OCI-LY1 (cell line): ENCODE measurements around the gene SOX13.

Experiments
- H2AFZ ChIP-seq: fragments of 200-600 bp; sonication (generic), shearing (Covaris generic); 2 replicates; pipeline ENCODE4 v1.6.0; 2014; ENCODE audit warnings: antibody characterized with exemption, mild to moderate bottlenecking, low read length
- H3F3A ChIP-seq: fragments of 200-600 bp; sonication (generic), shearing (Covaris generic); 2 replicates; pipeline ENCODE4 v1.6.0; 2014; ENCODE audit warnings: mild to moderate bottlenecking, antibody characterized with exemption, low read length, moderate library complexity; ENCODE audit not compliant: insufficient read depth
- H3K27ac ChIP-seq: fragments of 200-600 bp; sonication (generic); 2 replicates; pipeline ENCODE4 v1.5.1; 2014; ENCODE audit warnings: low read length, mixed run types, mild to moderate bottlenecking, low read depth; ENCODE audit not compliant: poor library complexity, severe bottlenecking
- H3K27me3 ChIP-seq: fragments of 200-600 bp; sonication (generic); 2 replicates; pipeline ENCODE4 v1.6.0; 2014; ENCODE audit warnings: antibody characterized with exemption, mild to moderate bottlenecking, low read length, moderate library complexity; ENCODE audit not compliant: insufficient read depth
- H3K36me3 ChIP-seq: fragments of 200-600 bp; sonication (generic); 2 replicates; pipeline ENCODE4 v1.6.1; 2014; ENCODE audit warnings: mild to moderate bottlenecking, antibody characterized with exemption, low read length, moderate library complexity, mixed read lengths; ENCODE audit not compliant: insufficient read depth
- H3K4me1 ChIP-seq: fragments of 200-600 bp; sonication (generic); 2 replicates; pipeline ENCODE4 v1.5.1; 2014; ENCODE audit warnings: mild to moderate bottlenecking, low read length, moderate library complexity; ENCODE audit not compliant: insufficient read depth, severe bottlenecking
- H3K4me2 ChIP-seq: fragments of 200-600 bp; sonication (generic), shearing (Covaris generic); 2 replicates; pipeline ENCODE4 v1.6.1; 2014; ENCODE audit warnings: low read length
- H3K4me3 ChIP-seq: fragments of 200-600 bp; sonication (generic); 2 replicates; pipeline ENCODE4 v1.5.1; 2014; ENCODE audit warnings: low read length, low read depth, mild to moderate bottlenecking, mixed read lengths; ENCODE audit not compliant: poor library complexity, severe bottlenecking
- H3K79me2 ChIP-seq: fragments of 200-600 bp; shearing (Covaris generic); 2 replicates; pipeline ENCODE4 v1.6.1; 2016; ENCODE audit warnings: mixed run types, low read length, mixed read lengths; ENCODE audit not compliant: insufficient read depth
- H3K9ac ChIP-seq: fragments of 200-600 bp; sonication (generic), shearing (Covaris generic); 2 replicates; pipeline ENCODE4 v1.6.1; 2014; ENCODE audit warnings: mild to moderate bottlenecking, low read length, mixed read lengths
- H3K9me2 ChIP-seq: fragments of 200-600 bp; sonication (generic), shearing (Covaris generic); 2 replicates; pipeline ENCODE4 v1.6.1; 2014; ENCODE audit warnings: low read depth, mild to moderate bottlenecking, low read length, mixed read lengths
- H3K9me3 ChIP-seq: fragments of 200-600 bp; shearing (Covaris generic); 2 replicates; pipeline ENCODE4 v1.6.1; 2014; ENCODE audit warnings: low read length, mixed read lengths
- H4K20me1 ChIP-seq: fragments of 200-600 bp; sonication (generic), shearing (Covaris generic); 2 replicates; pipeline ENCODE4 v1.6.0; 2016; ENCODE audit warnings: mild to moderate bottlenecking, low read length; ENCODE audit not compliant: insufficient read depth
- CTCF ChIP-seq: fragments of 200-600 bp; sonication (generic), shearing (Covaris generic); IDR thresholded peaks from 2 replicates; pipeline ENCODE4 v1.5.1; 2017; ENCODE audit warnings: mild to moderate bottlenecking, antibody characterized with exemption, low read length, moderate library complexity, mixed read lengths
- EZH2 ChIP-seq: fragments of 200-600 bp; sonication (generic), shearing (Covaris generic); IDR thresholded peaks from 2 replicates; pipeline ENCODE4 v1.8.0; 2017; ENCODE audit warnings: borderline replicate concordance, mixed run types, mild to moderate bottlenecking, antibody characterized with exemption, low read length, moderate library complexity, mixed read lengths

The SOX13 gene

DNA sequence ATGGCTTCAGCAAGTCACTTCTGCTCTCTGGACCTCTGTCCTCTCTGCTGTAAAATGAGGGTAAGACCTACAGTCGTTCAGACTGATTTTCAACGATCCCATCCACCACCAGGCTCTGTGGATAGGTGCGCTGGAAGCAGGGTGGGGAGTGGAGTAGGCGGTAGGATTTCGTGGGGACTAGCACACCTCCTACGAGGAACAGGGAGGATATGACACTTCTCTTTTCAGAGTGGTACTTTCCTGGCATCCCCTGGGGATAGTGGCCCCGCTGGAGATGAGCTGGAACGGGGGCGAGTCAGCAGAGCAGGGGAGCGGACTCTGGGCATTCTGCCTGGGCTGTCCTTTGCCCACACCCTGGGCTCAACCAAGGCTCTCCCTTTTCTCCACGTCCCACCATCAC is 61.2 kb downstream of the SOX13 start:
- no peak overlapping the region for H3K27ac ChIP-seq
- no peak overlapping the region for H3K4me3 ChIP-seq
- H3F3A ChIP-seq, result no peaks in the 10 kb centered on the region
- H3K27me3 ChIP-seq, result no peaks in the 10 kb centered on the region; the same call in 1 of the 2 replicates
- no peak overlapping the region for H3K4me2 ChIP-seq
- no peaks in the 10 kb centered on the region for H3K4me1 ChIP-seq
- H3K79me2 ChIP-seq, result no peaks in the 10 kb centered on the region
- H3K36me3 ChIP-seq, result no peaks in the 10 kb centered on the region
- H4K20me1 ChIP-seq, result no peaks in the 10 kb centered on the region
- TF ChIP-seq CTCF (no peak), EZH2 (no peak)
- no peaks in the 10 kb centered on the region for H3K9me2 ChIP-seq
- no peak overlapping the region for H2AFZ ChIP-seq
- no peak overlapping the region for H3K9ac ChIP-seq
- no peaks in the 10 kb centered on the region for H3K9me3 ChIP-seq

GRCh38 chr1:204136814-204137213 is 63.9 kb downstream of the SOX13 start:
- no peaks in the 10 kb centered on the region for H3K36me3 ChIP-seq

DNA sequence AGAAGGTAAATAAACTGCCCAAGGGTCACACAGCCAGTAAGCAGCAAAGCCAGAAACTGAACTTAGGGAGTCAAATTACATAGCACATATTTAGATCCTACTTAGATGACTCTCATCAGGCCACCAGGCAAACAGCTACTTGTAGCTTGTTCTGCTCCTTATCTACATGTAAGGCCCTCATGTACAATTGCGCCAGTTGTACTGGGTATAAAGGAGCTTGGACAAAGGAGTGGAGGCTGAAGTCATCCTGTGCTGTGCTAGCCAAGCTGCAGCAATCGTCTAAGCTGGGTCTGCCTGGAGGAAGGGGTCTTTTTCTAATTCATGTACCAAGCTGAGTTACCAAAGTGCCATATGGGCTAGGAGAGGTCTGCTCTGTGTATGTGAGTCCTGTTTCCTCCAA is 66.2 kb downstream of the SOX13 start:
- TF ChIP-seq EZH2 (no peak), CTCF (no peak)
- Histone ChIP-seq H3K27ac (no peak overlapping the region), H3K4me2 (no peak overlapping the region), H3K4me3 (no peak overlapping the region), H3K9ac (no peak overlapping the region), H3F3A (no peaks in the 10 kb centered on the region), H3K27me3 (no peaks in the 10 kb centered on the region; the same call in 1 of the 2 replicates), H3K79me2 (no peaks in the 10 kb centered on the region), H4K20me1 (no peaks in the 10 kb centered on the region), H3K4me1 (no peaks in the 10 kb centered on the region), H3K9me3 (no peaks in the 10 kb centered on the region), H2AFZ (no peak overlapping the region), H3K36me3 (no peaks in the 10 kb centered on the region), H3K9me2 (no peaks in the 10 kb centered on the region)

More at GRCh38 chr1:204136814-204137213, 63.9 kb downstream of the SOX13 start:
- Histone ChIP-seq H3K4me2 (no peak overlapping the region), H3K4me3 (no peak overlapping the region), H4K20me1 (no peaks in the 10 kb centered on the region), H3K9me3 (no peaks in the 10 kb centered on the region), H3K79me2 (no peaks in the 10 kb centered on the region), H2AFZ (no peak overlapping the region), H3F3A (no peaks in the 10 kb centered on the region), H3K9me2 (no peaks in the 10 kb centered on the region), H3K27ac (no peak overlapping the region), H3K9ac (no peak overlapping the region), H3K27me3 (no peaks in the 10 kb centered on the region; the same call in 1 of the 2 replicates), H3K4me1 (no peaks in the 10 kb centered on the region)
- TF ChIP-seq EZH2 (no peak), CTCF (no peak)
